COR-L47 (cell line): ENCODE data around the gene RTEL1.
A peak's percentile ranks its signal among the peaks of the same experiment; 100 is the strongest.
"Not testable (repeated sequence)": the region's sequence is repeated elsewhere in the genome, so short reads cannot be mapped to it uniquely, and the experiment has no call there.

Experiments used
- DNase-seq: peaks from one replicate; lab custom pipeline; 2025; lab: John Stamatoyannopoulos, UW

Gene RTEL1

GRCh38 chr20:63648895-63649589 is 9.1 kb upstream of the RTEL1 start:
- DNase-seq = peak; percentile 25

- DNase-seq = not testable (repeated sequence)
These were observed 7.6 kb upstream of the RTEL1 start for GRCh38 chr20:63650486-63650885.

- peak; percentile 13 for DNase-seq
These were observed 6.2 kb upstream of the RTEL1 start for GRCh38 chr20:63651942-63652191.

GRCh38 chr20:63652192-63652980 is 5.7 kb upstream of the RTEL1 start:
- DNase-seq = peak; percentile 30

- DNase-seq = peak; percentile 85
These were observed 4.8 kb upstream of the RTEL1 start, which contains the start of gene STMN3 for GRCh38 chr20:63653041-63653973. Gene STMN3 (minus strand): TSS chr20:63653424. CDS start chr20:63653345, 79 bp downstream.

- no peak for DNase-seq
These were observed 4.0 kb upstream of the RTEL1 start for GRCh38 chr20:63653974-63654668.

GRCh38 chr20:63655249-63655648 is 2.9 kb upstream of the RTEL1 start:
- DNase-seq = no peak

- no peak for DNase-seq
These were observed 1.7 kb upstream of the RTEL1 start for GRCh38 chr20:63656451-63656850.

GRCh38 chr20:63657260-63657936 is 714 bp upstream of the RTEL1 start:
- no peak for DNase-seq

GRCh38 chr20:63658749-63659187 is 656 bp downstream of the RTEL1 start:
- DNase-seq = no peak

GRCh38 chr20:63659370-63659769 is 1.3 kb downstream of the RTEL1 start:
- no peak for DNase-seq

- not testable (repeated sequence) for DNase-seq
These were observed 2.1 kb downstream of the RTEL1 start for GRCh38 chr20:63660174-63660573.

- no peak for DNase-seq
These were observed 2.5 kb downstream of the RTEL1 start for GRCh38 chr20:63660622-63661021.

- DNase-seq = no peak
These were observed 3.0 kb downstream of the RTEL1 start for GRCh38 chr20:63661108-63661507.

- no peak for DNase-seq
These were observed 4.1 kb downstream of the RTEL1 start for GRCh38 chr20:63661959-63662812.

GRCh38 chr20:63662813-63663189 is 4.7 kb downstream of the RTEL1 start:
- DNase-seq = no peak

GRCh38 chr20:63663332-63664066 is 5.4 kb downstream of the RTEL1 start:
- DNase-seq = no peak

GRCh38 chr20:63664143-63664851 is 6.2 kb downstream of the RTEL1 start:
- no peak for DNase-seq
